ENCODE data around the gene SASH3.

GRCh38 chrX:129783291-129783713 is 3.6 kb downstream of the SASH3 start:
- TF ChIP-seq BHLHE40 (IDR thresholded peaks at IDR 0.05; ENCODE audit: borderline replicate concordance): no peak
- no peak for TF ChIP-seq ELF4 (IDR thresholded peaks at IDR 0.05)
- TF ChIP-seq SP1 (IDR thresholded peaks at IDR 0.05): no peak
- TF ChIP-seq NFRKB (IDR thresholded peaks at IDR 0.05): no peak
- no peak for TF ChIP-seq FOXA1 (IDR thresholded peaks at IDR 0.05)
- TF ChIP-seq SUZ12 (IDR thresholded peaks at IDR 0.05): no peak
- no peak for TF ChIP-seq TARDBP (IDR thresholded peaks at IDR 0.05)
